Placental pericyte (primary cell): ENCODE measurements around the gene AMMECR1L. TPM values are rescaled to one million over a fixed set of nuclear protein-coding genes. Genes with fewer than 3 reads are reported as not detected.

Experiments
- small RNA-seq: library from RNA; depleted of rRNA; stranded (forward); fragments of <200 nt; gene quantifications from one replicate; pipeline ENCODE3, GENCODE V24; 2012; ENCODE audit warnings: low replicate concordance
- total RNA-seq: library from RNA; depleted of rRNA; stranded (reverse); fragments of >200 nt; gene quantifications from 2 replicates; pipeline ENCODE4 v1.2.3, GENCODE V29; 2012

Gene AMMECR1L
- total RNA-seq: 21.3 and 21.9 TPM in 2 replicates

GRCh38 chr2:127885780-127886592 is at the start of gene AMMECR1L:
Gene AMMECR1L, minus strand, starts transcription at chr2:127885956. Its CDS starts 11,722 bp downstream, at chr2:127874234.

Small RNAs within 50 kb of the gene (small RNA-seq; reads per million reads assigned to genes)
- gene AC012306.1 (not detected), gene RF00017 (not detected), gene RF00019 (not detected), gene RNU6-395P (not detected)

Other genes starting within 250 kb of the AMMECR1L start
- gene GPR17, start 239.8 kb downstream of the AMMECR1L start, total RNA-seq: not detected in 2 replicates
- 8.6 and 9.6 TPM in 2 replicates for gene LIMS2, start 210.4 kb downstream of the AMMECR1L start, total RNA-seq
- gene SFT2D3, start 184.5 kb downstream of the AMMECR1L start, total RNA-seq: 4.4 and 8.2 TPM in 2 replicates
- gene WDR33, start 74.8 kb downstream of the AMMECR1L start, total RNA-seq: 15.8 and 41.5 TPM in 2 replicates
- 17.5 and 29.3 TPM in 2 replicates for gene POLR2D, start 27.8 kb downstream of the AMMECR1L start, total RNA-seq
- gene SAP130, start 142.1 kb upstream of the AMMECR1L start, total RNA-seq: 10.3 and 14.2 TPM in 2 replicates
- 98.4 and 209 TPM in 2 replicates for gene UGGT1, start 205.2 kb upstream of the AMMECR1L start, total RNA-seq